Suppressor macrophage treated with lipopolysaccharide for 1 hour (primary cell): Measurements from ENCODE around the gene ADORA2B.
"Not testable (repeated sequence)": the region's sequence is repeated elsewhere in the genome, so short reads cannot be mapped to it uniquely, and the experiment has no call there.

Experiments used
- DNase-seq, 3 donors: peaks; one replicate each; pipeline ENCODE4 v3.0.0-alpha.2; 2020 to 2022

Gene ADORA2B

GRCh38 chr17:15926039-15926740 lies 18.7 kb upstream of the ADORA2B start:
- no peak for DNase-seq

DNA sequence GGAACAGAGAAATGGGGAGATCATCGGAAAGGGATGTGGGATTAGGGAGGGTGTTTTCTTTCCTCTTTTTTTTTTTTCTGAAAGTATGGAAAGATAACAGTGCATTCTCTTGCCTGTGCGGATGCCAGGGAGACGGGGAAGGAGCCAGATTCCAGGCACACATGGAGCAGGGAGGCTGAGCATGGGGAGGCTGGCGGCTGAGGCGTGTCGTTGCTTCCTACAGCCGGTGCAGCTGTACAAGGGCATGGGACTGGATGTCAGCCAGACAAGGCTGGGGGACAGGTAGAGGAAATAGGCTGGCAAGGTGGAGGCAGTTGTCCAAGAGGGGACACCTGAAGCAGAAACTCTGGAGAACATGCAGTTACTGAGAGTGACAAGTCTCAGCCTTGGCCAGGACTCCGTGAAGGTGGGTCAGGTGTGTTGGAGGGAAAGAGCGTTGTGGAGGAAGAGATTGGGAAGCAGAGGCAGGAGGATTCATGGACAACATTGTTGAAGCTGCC lies 16.6 kb upstream of the ADORA2B start:
- no peak for DNase-seq

- no peak for DNase-seq
These were observed 15.0 kb upstream of the ADORA2B start for GRCh38 chr17:15929941-15930340.

DNA sequence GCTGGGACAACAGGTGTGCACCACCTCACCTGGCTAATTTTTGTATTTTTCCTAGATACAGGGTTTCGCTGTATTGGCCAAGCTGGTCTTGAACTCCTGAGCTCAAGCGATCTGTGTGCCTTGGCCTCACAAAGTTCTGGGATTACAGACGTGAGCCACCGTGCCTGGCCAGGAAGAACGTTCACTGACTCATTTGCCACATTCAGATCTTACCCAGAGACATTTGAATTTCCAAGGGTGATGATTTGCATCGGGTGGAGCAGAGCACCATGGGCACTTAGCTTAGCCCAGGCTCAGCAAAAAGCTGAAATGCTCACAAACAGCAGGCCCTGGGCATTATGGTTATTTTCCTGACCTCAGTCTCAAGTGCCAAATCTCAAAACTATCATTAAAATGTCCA lies 14.5 kb upstream of the ADORA2B start:
- peak in 2 of 3 donors; percentile 38 to 52 for DNase-seq

- no peak for DNase-seq
These were observed 13.5 kb upstream of the ADORA2B start for GRCh38 chr17:15931394-15931793.

GRCh38 chr17:15934866-15935265 lies 10.1 kb upstream of the ADORA2B start:
- DNase-seq: no peak

DNA sequence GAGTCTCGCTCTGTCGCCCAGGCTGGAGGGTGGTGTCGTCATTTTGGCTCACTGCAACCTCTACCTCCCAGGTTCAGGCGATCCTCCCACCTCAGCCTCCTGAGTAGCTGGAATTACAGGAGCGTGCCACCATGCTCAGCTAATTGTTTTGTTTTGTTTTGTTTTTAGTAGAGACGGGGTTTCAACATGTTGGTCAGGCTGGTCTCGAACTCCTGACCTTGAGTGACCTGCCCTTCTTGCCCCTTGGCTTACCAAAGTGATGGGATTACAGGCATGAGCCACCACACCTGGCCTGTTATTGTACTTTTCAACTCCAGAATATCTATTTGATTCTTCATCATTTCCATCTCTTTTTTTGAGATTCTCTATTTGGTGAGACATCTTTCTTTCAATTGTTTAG lies 9.0 kb upstream of the ADORA2B start:
- DNase-seq: no peak

GRCh38 chr17:15936481-15936880 lies 8.4 kb upstream of the ADORA2B start:
- not testable (repeated sequence) for DNase-seq

- no peak for DNase-seq
These were observed 3.1 kb upstream of the ADORA2B start for GRCh38 chr17:15941781-15942180.

GRCh38 chr17:15942207-15942833 lies 2.6 kb upstream of the ADORA2B start:
- DNase-seq: peak; percentile 87 to 93 (median 92)

- no peak for DNase-seq
These were observed 765 bp upstream of the ADORA2B start for GRCh38 chr17:15943971-15944758.

GRCh38 chr17:15945527-15946191 lies 729 bp downstream of the ADORA2B start:
- DNase-seq: peak; percentile 93 to 98 (median 98)

DNA sequence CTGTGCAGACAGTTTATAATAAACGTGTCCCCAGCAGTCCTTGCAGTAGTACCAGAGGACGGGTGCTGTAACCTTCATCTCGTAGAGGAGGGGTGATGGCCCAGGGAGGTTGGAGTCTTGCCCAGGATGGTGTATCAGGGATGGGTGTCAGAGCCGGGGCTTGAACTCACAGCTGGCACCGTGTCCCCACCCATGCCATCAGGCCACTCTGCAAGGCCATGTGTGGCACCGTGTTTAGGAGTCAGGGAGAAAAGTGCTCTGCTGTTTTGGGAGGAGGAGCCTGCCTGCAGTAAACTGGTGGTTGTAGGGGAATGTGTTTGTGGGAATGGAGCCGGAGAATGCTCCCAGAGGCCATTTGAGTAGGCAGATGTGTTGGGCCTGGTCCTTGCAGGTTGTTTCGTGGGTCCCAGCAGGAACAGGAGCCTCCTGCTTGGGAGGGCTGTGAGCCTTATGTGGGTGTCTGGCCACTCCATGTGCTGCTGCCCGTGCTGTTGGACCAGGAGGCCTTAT lies 1.7 kb downstream of the ADORA2B start:
- no peak for DNase-seq

- DNase-seq: peak; percentile 81 to 88 (median 87)
These were observed 2.3 kb downstream of the ADORA2B start for GRCh38 chr17:15947271-15947670.

DNA sequence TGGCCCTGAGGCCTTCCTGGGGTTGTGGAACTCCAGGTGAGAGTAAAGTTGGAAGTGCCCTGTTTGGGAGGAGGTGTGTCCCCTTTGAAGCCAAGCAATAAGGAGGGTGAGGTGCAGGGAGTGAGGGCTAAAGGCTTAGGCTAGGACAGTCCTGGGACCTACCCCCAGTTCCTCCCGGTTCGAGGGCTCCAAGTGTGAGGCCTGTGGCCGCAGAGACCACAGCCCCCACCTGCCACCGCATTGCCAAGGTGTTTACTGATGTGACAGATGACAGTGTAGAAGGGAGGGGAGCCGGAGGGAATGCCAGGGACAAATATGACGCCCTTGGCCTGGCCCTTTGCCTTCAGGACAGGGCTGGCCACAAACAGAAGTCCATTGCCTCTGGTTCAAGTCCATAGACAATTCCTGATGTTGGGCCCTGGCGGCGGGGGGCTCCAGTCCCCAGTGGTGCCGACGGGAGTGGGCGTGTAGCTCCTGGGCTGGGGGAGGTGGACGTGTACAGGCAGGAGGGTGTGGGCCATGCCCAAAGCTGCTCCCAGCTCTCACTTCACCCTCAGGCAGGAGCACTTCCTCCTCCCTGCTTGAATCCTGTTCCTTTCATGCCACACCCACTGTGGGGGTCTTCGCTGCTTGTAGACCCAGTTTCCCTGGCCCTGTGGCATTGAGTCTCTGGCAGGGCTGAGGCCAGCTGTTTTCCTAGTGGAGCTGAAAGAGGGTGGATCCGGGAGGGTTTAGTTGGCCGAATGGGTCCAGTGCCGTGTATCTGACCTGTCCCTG lies 3.2 kb downstream of the ADORA2B start:
- no peak for DNase-seq

- DNase-seq: no peak
These were observed 6.6 kb downstream of the ADORA2B start for GRCh38 chr17:15951368-15952047.

DNA sequence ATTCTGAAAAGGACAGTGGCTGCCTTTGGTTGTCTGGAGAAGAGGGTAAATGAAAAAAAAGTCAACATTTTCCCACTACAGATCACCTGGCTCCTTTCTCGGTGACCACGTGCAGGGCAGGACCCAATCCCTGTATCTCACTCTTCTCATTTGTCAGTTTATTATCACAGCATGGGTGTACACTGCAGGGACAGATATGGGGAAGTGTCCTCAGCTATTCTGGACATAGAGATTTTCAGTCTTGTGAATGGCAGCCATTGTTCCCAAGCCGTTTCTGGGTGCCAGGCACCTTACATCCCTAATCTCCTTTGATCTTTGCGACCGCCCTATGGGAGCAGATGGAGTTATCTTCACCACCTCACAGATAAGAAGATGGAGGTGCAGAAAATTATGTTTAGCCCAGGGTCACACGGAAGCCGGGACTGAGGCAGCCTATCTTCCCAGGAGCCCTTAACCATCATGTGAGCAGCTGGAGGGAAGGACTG lies 7.2 kb downstream of the ADORA2B start:
- DNase-seq: no peak

DNA sequence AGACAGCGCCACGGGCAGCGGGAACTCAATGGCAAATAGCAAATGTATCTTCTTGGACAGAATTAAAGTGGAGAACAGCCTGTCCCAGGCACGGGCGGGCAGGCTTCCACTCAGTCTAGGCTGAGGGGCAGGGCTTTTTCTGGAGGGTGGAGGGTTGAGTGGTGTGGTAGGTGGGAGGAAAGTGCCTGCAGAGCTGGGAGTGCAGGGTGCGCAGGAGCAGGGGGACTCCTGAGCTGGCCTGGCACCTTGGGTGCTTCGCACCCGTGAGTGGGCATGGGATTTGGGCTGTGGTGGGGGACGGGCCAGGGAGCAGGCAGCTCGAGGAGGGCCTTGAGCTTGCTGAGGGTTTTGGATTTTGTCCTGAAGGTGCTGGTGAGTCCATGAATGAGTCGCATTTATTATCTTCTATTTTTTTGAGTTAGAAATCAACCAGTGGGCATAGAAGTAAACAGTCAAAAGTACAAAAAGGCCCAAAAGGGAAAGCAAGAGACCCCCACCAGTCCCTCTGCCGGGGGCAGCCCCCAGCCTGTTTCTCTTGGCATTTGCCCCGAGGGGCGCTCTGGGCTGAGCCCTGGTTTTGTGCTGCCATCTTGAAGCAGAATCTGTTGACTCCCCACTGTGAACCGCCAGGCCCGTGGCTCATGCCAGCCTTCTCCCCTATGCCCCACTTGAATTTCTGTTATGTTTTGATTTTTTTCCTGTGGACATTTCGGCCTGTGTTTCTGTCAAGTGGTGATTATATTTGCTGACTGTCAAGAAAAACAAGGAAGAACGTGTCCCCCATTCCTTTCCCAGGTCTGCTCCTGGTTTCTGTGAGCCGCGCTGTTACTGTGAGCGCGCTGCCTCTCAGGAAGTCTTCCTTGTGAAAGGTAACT lies 8.2 kb downstream of the ADORA2B start:
- no peak for DNase-seq

- peak; percentile 84 to 90 (median 86) for DNase-seq
These were observed 9.3 kb downstream of the ADORA2B start for GRCh38 chr17:15954222-15954621.
